HCT116 (cell line): Measurements from ENCODE around the gene FHL2. TPM values are rescaled to one million over a fixed set of nuclear protein-coding genes. Genes with fewer than 3 reads are reported as not detected.

ENCODE experiments used
- ATAC-seq: fragments of 200-7000 bp; cut with Tn5 transposase; 2 replicates; pipeline ENCODE4 v1.9.1; 2020; ENCODE audit warnings: mild to moderate bottlenecking, moderate library complexity
- BruUV-seq: library from RNA; stranded (reverse); fragments of 400-500 nt; replicated peaks from 2 replicates; lab custom pipeline; 2021; lab: Mats Ljungman, UMichigan
- CTCF ChIA-PET: fragments of 300-600 bp; sonication (Branson Sonifier 250); formaldehyde crosslinking; loops from one replicate; lab custom pipeline; 2021; ENCODE audit warnings: antibody characterized with exemption; lab: Charles Lee
- POLR2A ChIA-PET: fragments of 300-600, 350-600 bp; sonication (Branson Sonifier 250); formaldehyde crosslinking; loops from one replicate; lab custom pipeline; 2021; ENCODE audit warnings: antibody characterized with exemption; lab: Charles Lee
- RAD21 ChIA-PET, 2 experiments: fragments of 300-600 bp; sonication (Branson Sonifier 250); formaldehyde crosslinking; loops; one replicate each; lab custom pipeline; 2023; ENCODE audit warnings: low total read pairs in 2 of 2; ENCODE audit not compliant: uncharacterized antibody in 2 of 2, unreplicated experiment in 2 of 2, low non-redundant PET in 1 of 2; lab: Charles Lee
- DNase-seq: peaks from one replicate; pipeline ENCODE4 v3.0.0-alpha.2; 2010; ENCODE audit warnings: low read depth, low spot score
- H2AFZ ChIP-seq: fragments of 200-600 bp; shearing (Covaris generic), sonication (generic); 2 replicates; pipeline ENCODE4 v1.6.1; 2017; ENCODE audit warnings: low read depth, mixed run types, mixed read lengths, antibody characterized with exemption, low read length; ENCODE audit not compliant: poor library complexity, severe bottlenecking
- H3K27ac ChIP-seq: 2 replicates; pipeline ENCODE4 v1.5.1; 2012; ENCODE audit warnings: low read depth, low read length
- H3K27me3 ChIP-seq: fragments of 200-600 bp; sonication (generic); 2 replicates; pipeline ENCODE4 v1.6.1; 2016; ENCODE audit warnings: mixed run types, low read length, mixed read lengths; ENCODE audit not compliant: insufficient read depth
- H3K36me3 ChIP-seq, 2 experiments: fragments of 200-500 bp in 1 of 2; fragments of 200-600 bp in 1 of 2; sonication (Bioruptor generic) in 1 of 2; sonication (generic) in 1 of 2; 2 replicates each; pipeline versions ENCODE4 v1.5.1 to v1.6.1; 2014 to 2016; ENCODE audit warnings: low read length in 2 of 2, inconsistent platforms in 1 of 2, mixed read lengths in 1 of 2, mixed run types in 1 of 2; ENCODE audit not compliant: insufficient read depth in 2 of 2, control insufficient read depth in 1 of 2
- H3K4me1 ChIP-seq, 2 experiments: fragments of 200-600 bp in 1 of 2; sonication (generic) in 1 of 2; 2 replicates each; pipeline versions ENCODE4 v1.5.1 to v1.6.1; 2012 to 2017; ENCODE audit warnings: low read length in 2 of 2, inconsistent platforms in 1 of 2, mild to moderate bottlenecking in 1 of 2, mixed read lengths in 1 of 2, mixed run types in 1 of 2, moderate library complexity in 1 of 2; ENCODE audit not compliant: insufficient read depth in 2 of 2, control insufficient read depth in 1 of 2
- H3K4me2 ChIP-seq: fragments of 200-600 bp; sonication (generic); 2 replicates; pipeline ENCODE4 v1.6.1; 2017; ENCODE audit warnings: mixed run types, low read length, mixed read lengths
- H3K4me3 ChIP-seq, 2 experiments: fragments of 200-600 bp in 1 of 2; sonication (generic) in 1 of 2; replicated peaks in 1 of 2; 2 replicates each; pipeline ENCODE4 v1.5.1; 2011 to 2016; ENCODE audit warnings: low read length in 2 of 2, control low read depth in 1 of 2, low read depth in 1 of 2, mild to moderate bottlenecking in 1 of 2, mixed read lengths in 1 of 2, mixed run types in 1 of 2
- H3K79me2 ChIP-seq: fragments of 200-600 bp; sonication (generic); 2 replicates; pipeline ENCODE4 v1.6.1; 2017; ENCODE audit warnings: mild to moderate bottlenecking, mixed run types, low read length, moderate library complexity, mixed read lengths; ENCODE audit not compliant: insufficient read depth
- H3K9ac ChIP-seq: fragments of 200-600 bp; sonication (generic); 2 replicates; pipeline ENCODE4 v1.6.1; 2016; ENCODE audit warnings: low read length, mixed read lengths
- H3K9me2 ChIP-seq: fragments of 200-600 bp; sonication (generic), shearing (Covaris generic); 2 replicates; pipeline ENCODE4 v1.6.1; 2017; ENCODE audit warnings: mixed run types, mild to moderate bottlenecking, moderate library complexity; ENCODE audit not compliant: insufficient read depth
- H3K9me3 ChIP-seq, 2 experiments: fragments of 200-500 bp in 1 of 2; fragments of 200-600 bp in 1 of 2; sonication (Bioruptor generic) in 1 of 2; sonication (generic) in 1 of 2; 2 replicates each; pipeline ENCODE4 v1.6.1; 2014 to 2017; ENCODE audit warnings: low read length in 2 of 2, mixed read lengths in 2 of 2, inconsistent platforms in 1 of 2, low read depth in 1 of 2, mild to moderate bottlenecking in 1 of 2, mixed run types in 1 of 2, moderate library complexity in 1 of 2; ENCODE audit not compliant: control insufficient read depth in 1 of 2, insufficient read depth in 1 of 2
- H4K20me1 ChIP-seq: fragments of 200-600 bp; sonication (generic), shearing (Covaris generic); 2 replicates; pipeline ENCODE4 v1.6.1; 2017; ENCODE audit warnings: mixed run types, mild to moderate bottlenecking, moderate library complexity; ENCODE audit not compliant: insufficient read depth
- CBX3 ChIP-seq: IDR thresholded peaks from 2 replicates; pipeline ENCODE4 v1.6.1; 2012; ENCODE audit warnings: low read depth
- CEBPB ChIP-seq: IDR thresholded peaks from 2 replicates; pipeline ENCODE4 v1.6.1; 2012; ENCODE audit warnings: low read depth
- ELF1 ChIP-seq: IDR thresholded peaks from 2 replicates; pipeline ENCODE4 v1.6.1; 2012; ENCODE audit warnings: low read depth, borderline replicate concordance
- EZH2phosphoT487 ChIP-seq: fragments of 200-600 bp; IDR thresholded peaks from 2 replicates; pipeline ENCODE4 v1.6.1; 2018; ENCODE audit warnings: antibody characterized with exemption, borderline replicate concordance
- FOSL1 ChIP-seq: IDR thresholded peaks from 2 replicates; pipeline ENCODE4 v1.6.1; 2012; ENCODE audit warnings: low read depth
- POLR2A ChIP-seq: IDR thresholded peaks from 2 replicates; pipeline ENCODE4 v1.7.0; 2011; ENCODE audit warnings: borderline replicate concordance; ENCODE audit not compliant: insufficient read depth, insufficient read length; ENCODE audit errors: extremely low read depth
- POLR2AphosphoS5 ChIP-seq: IDR thresholded peaks from 2 replicates; pipeline ENCODE4 v1.6.1; 2011; ENCODE audit warnings: mild to moderate bottlenecking, low read depth, low read length, moderate library complexity
- RAD21 ChIP-seq: IDR thresholded peaks from 2 replicates; pipeline ENCODE4 v1.6.1; 2012; ENCODE audit warnings: low read depth, mild to moderate bottlenecking
- SIN3A ChIP-seq: IDR thresholded peaks from 2 replicates; pipeline ENCODE4 v1.6.1; 2012; ENCODE audit warnings: low read depth
- YY1 ChIP-seq: IDR thresholded peaks from 2 replicates; pipeline ENCODE4 v1.6.1; 2011; ENCODE audit warnings: low read length, low read depth, moderate library complexity, mild to moderate bottlenecking; ENCODE audit not compliant: insufficient replicate concordance; ENCODE audit errors: extremely low read depth
- ZFX ChIP-seq: fragments of 450-650 bp; IDR thresholded peaks from 2 replicates; pipeline ENCODE4 v1.6.1; 2017
- intact Hi-C: fragments of 100-400 bp; cut with micrococcal nuclease; formaldehyde crosslinking; loops from 2 replicates; pipeline ENCODE4 v1.10.0; 2022
- total RNA-seq: library from RNA; stranded (reverse); gene quantifications from one replicate; pipeline ENCODE4 v1.2.1, GENCODE V29; 2021; ENCODE audit not compliant: unreplicated experiment
- TF ChIP-seq, protein P1 (sequence below), 3 experiments: fragments of 200-600 bp in 1 of 3; sonication (generic) in 1 of 3; IDR thresholded peaks in 2 of 3; conservative IDR thresholded peaks in 1 of 3; 2 replicates each; pipeline ENCODE4 v1.5.1; 2012 to 2017; ENCODE audit warnings: low read depth in 2 of 3, low read length in 2 of 3, antibody characterized with exemption in 1 of 3, borderline replicate concordance in 1 of 3, control low read depth in 1 of 3, mild to moderate bottlenecking in 1 of 3, mixed read lengths in 1 of 3, mixed run types in 1 of 3, moderate library complexity in 1 of 3; ENCODE audit not compliant: insufficient read depth in 1 of 3
- TF ChIP-seq, protein P2 (sequence below): IDR thresholded peaks from 2 replicates; pipeline ENCODE4 v1.6.1; 2012
- TF ChIP-seq, protein P3 (sequence below): IDR thresholded peaks from 2 replicates; pipeline ENCODE4 v1.6.1; 2011; ENCODE audit warnings: mild to moderate bottlenecking, low read length, moderate library complexity; ENCODE audit not compliant: insufficient replicate concordance; ENCODE audit errors: extremely low read depth
- TF ChIP-seq, protein P4 (sequence below): IDR thresholded peaks from 2 replicates; pipeline ENCODE4 v1.6.1; 2012

Gene FHL2
- total RNA-seq, 1 experiment from 2014 or later, result 86.6 TPM

DNA sequence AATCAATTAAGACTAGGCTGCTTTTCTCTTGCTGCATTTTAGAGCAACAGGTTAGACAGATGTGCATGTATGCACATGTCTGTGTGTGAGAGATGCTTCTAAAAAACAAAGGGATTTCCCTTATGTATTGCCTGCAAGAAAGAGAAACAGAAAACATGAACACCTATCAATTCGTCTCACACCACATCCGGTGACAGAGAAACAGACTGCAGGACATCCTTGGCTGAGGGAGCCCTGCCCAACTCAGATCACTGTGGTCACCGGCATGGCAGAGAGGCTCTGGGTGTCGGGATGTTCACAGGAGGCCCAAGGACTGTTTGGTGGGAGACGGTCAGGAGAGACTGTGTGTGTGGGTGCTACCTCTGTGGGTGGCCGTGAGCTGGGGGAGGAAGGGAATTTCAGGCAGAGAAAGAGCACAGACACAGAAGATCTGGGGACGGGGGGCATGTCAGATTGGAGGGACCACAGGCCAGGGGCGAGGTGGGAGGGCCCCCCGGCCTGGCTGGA lies 24.9 kb downstream of the FHL2 start (continued):
- TF ChIP-seq CEBPB, result no peak
- TF ChIP-seq FOSL1, result no peak

DNA sequence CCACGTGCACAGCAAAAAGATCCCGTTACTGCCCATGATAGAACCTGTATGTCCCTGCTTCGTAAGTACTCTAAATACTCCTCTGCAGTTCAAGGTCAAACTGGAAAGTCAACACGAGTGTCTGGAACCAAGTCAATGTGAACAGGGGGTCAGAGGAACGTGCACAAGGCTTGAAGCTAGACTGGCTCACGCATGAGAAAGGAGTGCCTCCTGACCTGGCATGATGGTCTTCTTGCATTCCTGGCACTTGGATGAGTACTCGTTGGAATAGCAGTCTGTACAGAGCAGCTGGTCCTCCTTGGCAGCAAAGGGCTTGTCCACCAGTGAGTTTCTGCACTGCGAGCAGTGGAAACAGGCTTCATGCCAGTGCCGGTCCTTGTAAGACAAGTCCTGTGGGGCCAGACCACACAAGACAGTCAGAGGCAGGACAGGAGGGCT lies 25.5 kb downstream of the FHL2 start:
- DNase-seq (no peak), ATAC-seq (no peak)
- BruUV-seq, result no TSS peak
- TF ChIP-seq FOSL1 (no peak), SIN3A (no peak), EZH2phosphoT487 (no peak), ELF1 (no peak), RAD21 (no peak), YY1 (no peak), CBX3 (no peak), POLR2AphosphoS5 (no peak), ZFX (no peak), POLR2A (no peak)
- TF ChIP-seq, protein P1, sequence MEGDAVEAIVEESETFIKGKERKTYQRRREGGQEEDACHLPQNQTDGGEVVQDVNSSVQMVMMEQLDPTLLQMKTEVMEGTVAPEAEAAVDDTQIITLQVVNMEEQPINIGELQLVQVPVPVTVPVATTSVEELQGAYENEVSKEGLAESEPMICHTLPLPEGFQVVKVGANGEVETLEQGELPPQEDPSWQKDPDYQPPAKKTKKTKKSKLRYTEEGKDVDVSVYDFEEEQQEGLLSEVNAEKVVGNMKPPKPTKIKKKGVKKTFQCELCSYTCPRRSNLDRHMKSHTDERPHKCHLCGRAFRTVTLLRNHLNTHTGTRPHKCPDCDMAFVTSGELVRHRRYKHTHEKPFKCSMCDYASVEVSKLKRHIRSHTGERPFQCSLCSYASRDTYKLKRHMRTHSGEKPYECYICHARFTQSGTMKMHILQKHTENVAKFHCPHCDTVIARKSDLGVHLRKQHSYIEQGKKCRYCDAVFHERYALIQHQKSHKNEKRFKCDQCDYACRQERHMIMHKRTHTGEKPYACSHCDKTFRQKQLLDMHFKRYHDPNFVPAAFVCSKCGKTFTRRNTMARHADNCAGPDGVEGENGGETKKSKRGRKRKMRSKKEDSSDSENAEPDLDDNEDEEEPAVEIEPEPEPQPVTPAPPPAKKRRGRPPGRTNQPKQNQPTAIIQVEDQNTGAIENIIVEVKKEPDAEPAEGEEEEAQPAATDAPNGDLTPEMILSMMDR (IDR thresholded peaks at IDR 0.05 in 2 of 3, conservative IDR thresholded peaks at IDR 0.05 in 1 of 3; ENCODE audit: borderline replicate concordance in 1 of 3, insufficient read depth in 1 of 3, low read depth in 2 of 3, low read length in 2 of 3), result no peak
- TF ChIP-seq, protein P2, sequence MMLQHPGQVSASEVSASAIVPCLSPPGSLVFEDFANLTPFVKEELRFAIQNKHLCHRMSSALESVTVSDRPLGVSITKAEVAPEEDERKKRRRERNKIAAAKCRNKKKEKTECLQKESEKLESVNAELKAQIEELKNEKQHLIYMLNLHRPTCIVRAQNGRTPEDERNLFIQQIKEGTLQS, result no peak
- TF ChIP-seq, protein P3, sequence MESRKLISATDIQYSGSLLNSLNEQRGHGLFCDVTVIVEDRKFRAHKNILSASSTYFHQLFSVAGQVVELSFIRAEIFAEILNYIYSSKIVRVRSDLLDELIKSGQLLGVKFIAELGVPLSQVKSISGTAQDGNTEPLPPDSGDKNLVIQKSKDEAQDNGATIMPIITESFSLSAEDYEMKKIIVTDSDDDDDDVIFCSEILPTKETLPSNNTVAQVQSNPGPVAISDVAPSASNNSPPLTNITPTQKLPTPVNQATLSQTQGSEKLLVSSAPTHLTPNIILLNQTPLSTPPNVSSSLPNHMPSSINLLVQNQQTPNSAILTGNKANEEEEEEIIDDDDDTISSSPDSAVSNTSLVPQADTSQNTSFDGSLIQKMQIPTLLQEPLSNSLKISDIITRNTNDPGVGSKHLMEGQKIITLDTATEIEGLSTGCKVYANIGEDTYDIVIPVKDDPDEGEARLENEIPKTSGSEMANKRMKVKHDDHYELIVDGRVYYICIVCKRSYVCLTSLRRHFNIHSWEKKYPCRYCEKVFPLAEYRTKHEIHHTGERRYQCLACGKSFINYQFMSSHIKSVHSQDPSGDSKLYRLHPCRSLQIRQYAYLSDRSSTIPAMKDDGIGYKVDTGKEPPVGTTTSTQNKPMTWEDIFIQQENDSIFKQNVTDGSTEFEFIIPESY, result no peak
- TF ChIP-seq, protein P4, sequence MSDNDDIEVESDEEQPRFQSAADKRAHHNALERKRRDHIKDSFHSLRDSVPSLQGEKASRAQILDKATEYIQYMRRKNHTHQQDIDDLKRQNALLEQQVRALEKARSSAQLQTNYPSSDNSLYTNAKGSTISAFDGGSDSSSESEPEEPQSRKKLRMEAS, result no peak
- Histone ChIP-seq H3K9ac (no peak overlapping the region), H3K9me2 (no peaks in the 10 kb centered on the region), H3K79me2 (peaks cover 58% of the 10 kb centered on the region), H3K4me3 (no peak overlapping the region), H3K27me3 (no peaks in the 10 kb centered on the region), H3K4me1 (no peaks in the 10 kb centered on the region), H4K20me1 (no peaks in the 10 kb centered on the region), H3K4me2 (no peak overlapping the region), H3K36me3 (peaks cover 22 to 50% of the 10 kb centered on the region in 2 experiments; a peak in 2 of 4 replicates), H3K9me3 (no peaks in the 10 kb centered on the region), H2AFZ (no peak overlapping the region), H3K27ac (no peak overlapping the region)
- ChIA-PET POLR2A (no interaction called here), RAD21 (no interaction called here), CTCF (no interaction called here)
- intact Hi-C loops, result no loop called here
